ENCODE data around the gene GGTLC3. TPM values are rescaled to one million over a fixed set of nuclear protein-coding genes. Genes with fewer than 3 reads are reported as not detected.
A peak's percentile ranks its signal among the peaks of the same experiment; 100 is the strongest.
"Not testable (repeated sequence)": the region's sequence is repeated elsewhere in the genome, so short reads cannot be mapped to it uniquely, and the experiment has no call there.

Gene GGTLC3
- not detected in 2 replicates for total RNA-seq

DNA sequence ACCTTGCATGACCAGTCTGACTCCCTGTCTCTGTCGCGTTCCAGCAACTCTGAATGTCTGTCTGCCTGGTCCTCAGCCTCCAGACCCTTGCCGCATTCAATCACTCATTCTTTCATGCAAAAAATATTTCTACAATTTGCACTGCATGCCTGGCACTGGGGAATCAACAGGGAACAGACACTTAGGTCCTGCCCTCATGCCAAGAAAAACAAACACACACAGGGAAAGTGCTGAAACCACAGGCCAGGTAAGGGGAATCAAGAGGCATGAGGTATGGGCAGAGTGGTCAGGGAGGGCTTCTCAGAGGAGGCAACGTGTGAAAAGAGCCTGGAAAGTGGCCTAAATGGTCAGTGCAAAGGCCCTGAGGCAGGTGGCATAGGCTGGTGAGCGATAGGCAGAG, at the start of gene GGTLC3:
GGTLC3 (minus strand) TSS at position 101 of the 400 bp plus-strand sequence. CDS start 264 bp downstream, outside the sequence.
- H3K4me1 Mint-ChIP-seq; DNase-seq; H3K27me3 Mint-ChIP-seq; ATAC-seq (ENCODE audit: low read depth); H3K36me3 Mint-ChIP-seq (ENCODE audit: low read depth); intact Hi-C loops (cut with micrococcal nuclease); CTCF ChIA-PET; H3K27ac Mint-ChIP-seq; H3K4me3 Mint-ChIP-seq; H3K9me3 Mint-ChIP-seq; POLR2A ChIA-PET: not testable (repeated sequence)

DNA sequence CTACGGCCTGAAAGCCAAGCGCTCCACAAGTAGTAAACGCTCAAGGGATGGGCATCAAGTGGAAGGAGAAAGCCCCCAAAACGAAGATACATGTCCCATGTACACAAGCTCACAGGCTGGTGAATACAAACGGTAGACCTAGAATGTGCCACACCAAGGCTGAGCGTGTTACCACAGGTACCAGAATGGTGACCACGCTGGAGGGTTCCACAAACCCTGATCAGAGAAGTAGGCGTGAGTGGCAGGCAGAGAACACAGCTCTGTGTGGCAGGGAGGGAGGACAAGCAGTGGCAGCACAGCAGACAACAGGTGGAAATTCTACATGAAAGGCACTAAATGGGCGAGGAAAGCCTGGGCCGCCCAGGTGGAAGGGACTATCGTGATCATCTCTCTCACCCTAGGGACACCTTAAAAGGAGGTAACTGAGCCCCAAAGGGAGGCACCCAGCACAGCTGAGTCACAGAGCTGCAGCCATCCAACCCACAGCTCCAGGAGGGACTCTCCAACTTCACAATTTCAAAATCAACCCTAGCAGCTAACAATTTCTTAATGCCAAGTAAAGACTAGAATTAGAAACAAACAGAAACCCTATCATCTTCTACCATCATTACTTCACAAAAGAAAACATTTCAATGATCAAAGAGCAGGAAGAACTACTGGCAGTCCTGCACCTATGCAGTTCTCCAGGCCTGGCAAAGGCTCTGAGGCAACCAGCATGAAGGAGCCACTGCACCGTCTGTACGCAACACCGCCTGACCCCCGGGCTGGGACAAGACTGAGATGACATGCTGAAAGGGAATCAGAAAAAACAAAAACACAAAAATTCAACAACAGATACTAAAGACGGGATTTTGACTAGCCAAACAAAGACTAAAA, 42.4 kb upstream of the GGTLC3 start:
- H3K27me3 Mint-ChIP-seq; H3K36me3 Mint-ChIP-seq (ENCODE audit: low read depth); CTCF ChIA-PET; POLR2A ChIA-PET; DNase-seq; H3K27ac Mint-ChIP-seq; H3K9me3 Mint-ChIP-seq; ATAC-seq (ENCODE audit: low read depth); H3K4me1 Mint-ChIP-seq; H3K4me3 Mint-ChIP-seq; intact Hi-C loops (cut with micrococcal nuclease): not testable (repeated sequence)

DNA sequence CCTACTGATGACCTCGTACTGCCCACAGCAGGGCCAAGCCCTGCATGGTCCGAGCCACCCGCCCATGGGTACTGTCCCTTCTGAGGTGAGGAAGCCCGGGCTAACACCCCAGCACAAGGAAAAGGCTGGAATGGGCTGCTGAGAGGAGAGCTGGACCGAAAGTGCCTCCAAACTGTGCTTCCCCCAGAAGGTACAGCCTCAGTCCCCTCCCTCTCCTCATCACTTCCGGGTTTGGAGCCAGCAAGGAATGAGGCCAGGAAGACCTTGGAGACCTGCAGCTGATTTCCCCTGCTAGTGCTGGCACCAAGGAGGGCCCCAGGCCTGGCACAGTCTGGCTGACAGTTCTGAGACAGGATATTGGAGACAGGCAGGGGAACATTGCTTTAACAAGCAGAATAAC, 41.0 kb upstream of the GGTLC3 start:
- H3K9me3 Mint-ChIP-seq; H3K4me1 Mint-ChIP-seq; POLR2A ChIA-PET; CTCF ChIA-PET; intact Hi-C loops (cut with micrococcal nuclease); H3K27me3 Mint-ChIP-seq; DNase-seq; ATAC-seq (ENCODE audit: low read depth); H3K27ac Mint-ChIP-seq; H3K4me3 Mint-ChIP-seq; H3K36me3 Mint-ChIP-seq (ENCODE audit: low read depth): not testable (repeated sequence)

DNA sequence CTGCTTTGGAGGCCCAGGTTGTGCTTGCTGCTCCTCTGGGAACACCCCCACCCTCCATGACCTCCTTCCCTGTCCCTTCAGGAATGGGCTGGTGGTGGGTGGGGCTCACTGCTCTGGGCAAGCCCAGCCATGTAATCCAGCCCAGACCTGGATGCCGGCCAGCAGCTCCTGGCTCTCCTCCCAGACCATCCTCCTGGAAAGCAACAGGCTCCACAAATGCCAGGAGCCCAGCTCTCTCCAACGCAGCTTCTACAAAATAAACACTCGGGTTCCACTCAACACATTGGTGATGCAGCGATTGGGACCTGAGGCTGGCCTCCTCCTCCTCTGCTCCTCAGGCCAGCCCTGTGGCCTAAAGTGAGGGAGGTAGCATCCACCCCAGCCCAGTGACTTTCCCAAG, 40.6 kb upstream of the GGTLC3 start:
- POLR2A ChIA-PET; H3K27me3 Mint-ChIP-seq; H3K36me3 Mint-ChIP-seq (ENCODE audit: low read depth); CTCF ChIA-PET; intact Hi-C loops (cut with micrococcal nuclease); H3K4me3 Mint-ChIP-seq; ATAC-seq (ENCODE audit: low read depth); H3K9me3 Mint-ChIP-seq; H3K27ac Mint-ChIP-seq; H3K4me1 Mint-ChIP-seq; DNase-seq: not testable (repeated sequence)

DNA sequence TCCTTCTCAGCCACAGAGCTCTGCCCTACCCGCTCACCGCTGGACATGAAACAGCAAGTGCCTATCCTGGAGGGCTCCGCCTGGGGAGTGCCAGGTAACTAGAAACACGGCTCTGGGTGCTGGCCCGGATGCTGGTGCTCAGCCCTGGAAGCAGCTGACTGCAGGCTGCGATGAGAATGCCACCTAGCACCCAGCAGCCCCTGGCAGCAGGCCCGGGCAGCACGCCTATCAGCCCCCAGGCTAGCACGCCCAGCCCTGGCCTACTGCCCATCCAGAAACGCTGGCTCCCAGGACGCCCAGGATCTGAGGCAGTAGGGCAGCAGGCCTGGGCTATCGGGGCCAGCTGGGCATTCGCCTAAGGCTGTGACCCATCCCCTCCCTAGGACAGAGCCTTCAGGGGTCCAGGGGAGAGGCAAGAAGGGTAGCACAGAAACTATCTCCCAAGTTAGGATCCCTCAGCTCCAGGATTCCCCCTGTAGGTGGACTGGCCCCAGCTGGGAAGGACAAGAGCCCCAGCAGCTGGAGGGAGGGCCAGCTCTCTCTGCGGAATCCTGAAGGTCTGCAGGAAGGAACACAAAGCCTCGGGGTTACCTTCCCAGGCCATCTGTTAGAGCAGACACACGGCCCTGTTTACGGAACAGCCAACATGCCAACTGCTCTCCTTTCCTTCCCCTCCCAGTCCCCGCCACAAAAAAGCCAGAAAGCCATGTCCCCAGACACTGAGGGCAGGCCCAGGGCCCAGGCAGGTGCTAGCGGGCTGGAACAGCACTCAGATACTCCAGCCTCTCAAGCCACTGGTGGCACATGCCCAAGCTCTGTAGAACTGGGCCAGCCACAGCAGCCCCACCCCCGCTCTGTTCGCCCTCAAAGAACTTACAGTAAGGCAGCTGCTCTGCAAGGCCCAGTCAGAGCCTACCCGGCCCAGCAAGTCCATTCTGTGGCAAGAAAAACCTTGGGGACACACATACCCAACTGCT, 36.6 kb upstream of the GGTLC3 start:
- ATAC-seq (ENCODE audit: low read depth); H3K36me3 Mint-ChIP-seq (ENCODE audit: low read depth); H3K9me3 Mint-ChIP-seq; H3K4me3 Mint-ChIP-seq; H3K4me1 Mint-ChIP-seq; CTCF ChIA-PET; DNase-seq; H3K27me3 Mint-ChIP-seq; intact Hi-C loops (cut with micrococcal nuclease); POLR2A ChIA-PET; H3K27ac Mint-ChIP-seq: not testable (repeated sequence)

DNA sequence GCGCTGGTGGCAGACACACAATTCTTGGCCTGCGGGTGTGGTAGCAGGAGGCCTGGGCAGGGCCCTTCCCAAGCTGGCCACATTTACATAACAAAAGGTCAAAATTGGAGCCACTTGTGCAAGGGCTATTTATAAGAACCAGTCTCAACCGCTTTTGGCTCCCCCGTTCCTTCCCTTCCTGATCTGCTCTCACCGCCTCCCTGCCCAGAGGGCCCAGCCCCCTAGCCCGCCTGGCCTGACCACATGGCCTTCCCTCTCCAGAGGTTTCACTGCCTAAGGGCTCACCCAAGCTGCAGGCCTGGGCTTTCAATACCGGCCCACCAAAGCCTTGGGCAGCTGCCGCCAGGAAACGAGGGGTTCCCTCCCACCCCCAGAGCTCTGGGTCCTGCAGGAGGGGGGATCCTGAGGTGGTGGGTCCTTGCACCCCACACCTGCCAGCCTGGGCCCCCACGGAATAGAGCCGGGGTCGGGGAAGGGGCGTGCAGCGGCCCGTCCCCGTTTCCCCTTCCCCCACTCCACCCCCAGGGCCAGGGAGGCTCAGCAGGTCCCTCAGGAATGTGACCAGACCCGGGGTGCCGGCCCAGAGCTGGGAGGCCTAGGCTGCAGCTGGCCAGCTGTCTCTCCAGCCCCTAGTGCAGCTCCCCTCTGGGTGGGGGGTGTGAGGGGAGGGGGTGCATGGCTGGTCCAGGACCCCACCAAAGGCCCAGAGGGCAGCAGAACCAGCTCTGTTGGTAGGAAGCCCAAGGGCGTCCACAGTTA, 35.1 kb upstream of the GGTLC3 start:
- H3K9me3 Mint-ChIP-seq; H3K27me3 Mint-ChIP-seq; H3K36me3 Mint-ChIP-seq (ENCODE audit: low read depth); DNase-seq; H3K4me1 Mint-ChIP-seq; H3K4me3 Mint-ChIP-seq; intact Hi-C loops (cut with micrococcal nuclease); POLR2A ChIA-PET; ATAC-seq (ENCODE audit: low read depth); H3K27ac Mint-ChIP-seq; CTCF ChIA-PET: not testable (repeated sequence)

DNA sequence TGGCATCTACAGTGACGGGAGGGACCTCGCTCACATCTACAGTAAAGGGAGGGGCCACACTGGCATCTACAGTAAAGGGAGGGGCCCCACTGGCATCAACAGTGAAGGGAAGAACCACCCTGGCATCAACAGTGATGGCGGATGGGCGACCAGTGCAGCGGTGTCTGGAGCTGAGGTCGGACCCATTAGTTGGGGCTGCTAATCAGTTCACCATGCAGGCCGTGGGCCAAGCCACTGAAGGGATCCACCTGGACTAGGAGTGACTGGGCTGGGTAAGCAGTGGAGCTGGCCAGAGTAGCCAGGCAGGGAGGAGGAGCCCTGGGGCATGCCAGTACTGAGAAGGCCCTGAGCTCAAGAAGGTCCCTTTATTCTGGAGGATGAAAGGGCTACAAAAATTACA, 33.1 kb upstream of the GGTLC3 start:
- H3K9me3 Mint-ChIP-seq; H3K27me3 Mint-ChIP-seq; ATAC-seq (ENCODE audit: low read depth); intact Hi-C loops (cut with micrococcal nuclease); CTCF ChIA-PET; DNase-seq; H3K27ac Mint-ChIP-seq; H3K36me3 Mint-ChIP-seq (ENCODE audit: low read depth); H3K4me1 Mint-ChIP-seq; POLR2A ChIA-PET; H3K4me3 Mint-ChIP-seq: not testable (repeated sequence)

DNA sequence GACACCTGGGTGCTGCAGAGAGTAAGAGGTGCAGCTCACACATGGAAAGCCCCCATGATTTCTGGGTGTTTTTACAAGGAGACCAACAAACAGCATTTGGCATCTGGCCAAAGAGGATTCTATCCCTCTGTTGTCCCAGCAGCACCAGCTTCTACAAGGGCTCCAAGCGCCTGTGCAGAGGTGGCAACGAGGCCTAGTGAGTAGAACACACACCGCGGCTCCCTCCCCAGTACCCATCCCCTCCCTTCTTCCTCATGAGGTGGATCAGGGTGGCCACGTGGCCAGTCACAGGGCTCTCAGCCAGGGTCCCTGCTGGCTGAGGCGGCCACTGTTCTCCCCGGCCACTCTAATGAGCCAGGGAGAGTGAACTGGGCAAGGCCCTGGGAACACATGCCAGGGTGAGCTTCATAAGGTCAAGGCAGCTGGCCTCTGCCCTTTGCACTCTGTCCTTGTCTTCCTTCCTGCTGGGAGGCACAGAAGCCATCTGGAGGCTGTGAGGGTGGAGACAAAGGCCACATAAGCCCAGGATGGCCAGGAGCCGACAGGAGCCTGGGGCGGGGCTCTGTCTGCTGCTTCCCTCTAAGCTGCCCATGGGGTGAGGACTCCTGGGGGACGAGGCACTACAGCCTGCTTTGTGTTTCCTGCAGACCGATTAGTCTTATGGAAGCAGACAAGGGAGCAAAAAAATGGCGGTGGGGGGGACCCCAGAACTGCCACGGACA, 31.7 kb upstream of the GGTLC3 start:
- H3K9me3 Mint-ChIP-seq; POLR2A ChIA-PET; ATAC-seq (ENCODE audit: low read depth); intact Hi-C loops (cut with micrococcal nuclease); H3K36me3 Mint-ChIP-seq (ENCODE audit: low read depth); H3K27me3 Mint-ChIP-seq; CTCF ChIA-PET; H3K27ac Mint-ChIP-seq; H3K4me3 Mint-ChIP-seq; DNase-seq; H3K4me1 Mint-ChIP-seq: not testable (repeated sequence)

DNA sequence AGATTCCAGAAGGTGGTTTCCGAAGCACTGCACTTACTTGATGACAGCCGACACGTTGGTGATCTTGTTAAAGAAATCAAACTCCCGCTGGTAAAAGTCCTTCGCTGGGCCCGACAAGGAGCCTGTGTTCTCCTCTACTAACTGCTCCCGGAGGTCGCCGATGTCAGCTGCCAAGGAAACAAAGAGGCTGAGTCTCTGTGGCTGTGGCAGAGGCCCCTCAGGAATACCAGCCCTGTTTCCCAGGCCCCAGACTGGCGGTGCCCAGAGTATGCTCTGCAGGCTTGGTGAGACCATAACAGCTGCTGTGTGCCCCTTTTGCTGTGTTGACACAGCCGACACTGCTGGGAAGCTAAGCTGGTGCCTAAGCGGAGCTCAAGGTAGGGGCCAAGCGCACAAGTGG, 26.7 kb upstream of the GGTLC3 start:
- H3K4me1 Mint-ChIP-seq; POLR2A ChIA-PET; H3K27me3 Mint-ChIP-seq; CTCF ChIA-PET; H3K27ac Mint-ChIP-seq; ATAC-seq (ENCODE audit: low read depth); H3K4me3 Mint-ChIP-seq; intact Hi-C loops (cut with micrococcal nuclease); DNase-seq; H3K9me3 Mint-ChIP-seq; H3K36me3 Mint-ChIP-seq (ENCODE audit: low read depth): not testable (repeated sequence)

DNA sequence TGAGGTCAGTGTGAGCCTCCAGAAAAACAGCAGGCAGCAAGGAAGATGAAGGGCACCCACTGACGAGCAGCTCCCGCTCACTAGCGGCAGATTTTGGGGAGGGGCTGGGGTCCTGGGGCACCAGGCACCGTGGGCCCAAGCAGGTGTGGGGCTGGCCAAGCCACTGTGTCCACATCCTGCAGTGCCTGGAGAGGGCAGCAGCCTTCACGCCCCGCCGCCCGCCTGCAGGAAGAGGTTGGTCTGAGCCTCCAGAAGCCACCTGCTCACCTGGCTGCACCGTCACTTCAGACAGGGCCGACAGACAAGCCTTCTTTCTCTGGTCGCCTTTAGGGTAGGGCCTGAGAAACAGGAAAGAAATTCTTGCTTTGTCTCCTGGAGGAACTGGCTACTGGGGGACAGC, 25.4 kb upstream of the GGTLC3 start:
- intact Hi-C loops (cut with micrococcal nuclease); CTCF ChIA-PET; H3K36me3 Mint-ChIP-seq (ENCODE audit: low read depth); H3K4me3 Mint-ChIP-seq; H3K9me3 Mint-ChIP-seq; H3K27me3 Mint-ChIP-seq; POLR2A ChIA-PET; DNase-seq; H3K4me1 Mint-ChIP-seq; H3K27ac Mint-ChIP-seq: not testable (repeated sequence)
- ATAC-seq (ENCODE audit: low read depth): peak; percentile 56

DNA sequence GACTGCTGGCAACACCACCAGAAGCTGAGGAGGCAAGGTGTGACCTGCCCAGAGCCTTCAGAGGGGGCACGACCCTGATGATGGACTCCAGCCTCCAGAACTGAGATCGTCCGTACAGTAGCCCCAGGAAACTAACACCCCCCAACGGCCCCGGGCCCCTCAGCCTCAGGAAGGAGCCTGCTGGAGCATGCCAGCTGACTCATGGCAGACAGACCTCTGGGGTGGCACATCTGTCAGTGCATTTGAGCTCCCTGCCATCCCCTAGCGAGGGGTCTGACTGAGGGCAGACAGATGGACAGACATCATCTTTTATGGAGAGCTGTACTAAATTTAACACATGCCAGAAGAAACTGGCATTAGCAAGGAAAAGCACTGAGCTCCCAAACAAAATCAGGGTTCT, 22.0 kb upstream of the GGTLC3 start:
- POLR2A ChIA-PET: not testable (repeated sequence)

More for the DNA sequence above, 22.0 kb upstream of the GGTLC3 start:
- CTCF ChIA-PET; H3K9me3 Mint-ChIP-seq; DNase-seq; H3K27me3 Mint-ChIP-seq; H3K36me3 Mint-ChIP-seq (ENCODE audit: low read depth); H3K4me1 Mint-ChIP-seq; ATAC-seq (ENCODE audit: low read depth); H3K27ac Mint-ChIP-seq; H3K4me3 Mint-ChIP-seq; intact Hi-C loops (cut with micrococcal nuclease): not testable (repeated sequence)
